PC-9 (cell line): ENCODE results near the gene NFKBIL1. TPM values are rescaled to one million over a fixed set of nuclear protein-coding genes. Genes with fewer than 3 reads are reported as not detected.
A peak's percentile ranks its signal among the peaks of the same experiment; 100 is the strongest.

Experiments used
- BruUV-seq: library from RNA; stranded (reverse); fragments of 400-500 nt; replicated peaks from 2 replicates; lab custom pipeline; 2021; lab: Mats Ljungman, UMichigan
- CTCF ChIA-PET: fragments of 300-600 bp; sonication (Branson Sonifier 250); formaldehyde crosslinking; loops from one replicate; lab custom pipeline; 2022; ENCODE audit warnings: antibody characterized with exemption; lab: Charles Lee
- POLR2A ChIA-PET: fragments of 300-600 bp; sonication (Branson Sonifier 250); formaldehyde crosslinking; loops from one replicate; lab custom pipeline; 2022; ENCODE audit warnings: antibody characterized with exemption; ENCODE audit not compliant: unreplicated experiment; lab: Charles Lee
- DNase-seq, 2 experiments: peaks; one replicate each; pipeline versions ENCODE4 v3.0.0 to v3.0.0-alpha.2; 2015 to 2022; ENCODE audit warnings: mixed read lengths in 1 of 2
- H2AFZ ChIP-seq: fragments of 200-600 bp; sonication (generic); 2 replicates; pipeline ENCODE4 v1.8.1; 2017; ENCODE audit warnings: antibody characterized with exemption
- H3F3A ChIP-seq: fragments of 200-600 bp; sonication (generic); 2 replicates; pipeline ENCODE4 v1.8.1; 2017; ENCODE audit warnings: antibody characterized with exemption, mild to moderate bottlenecking, low read depth; ENCODE audit not compliant: insufficient read depth
- H3K27ac ChIP-seq: fragments of 200-600 bp; sonication (generic); 2 replicates; pipeline ENCODE4 v1.6.1; 2016; ENCODE audit warnings: mixed run types
- H3K27me3 ChIP-seq: fragments of 200-600 bp; sonication (generic); 2 replicates; pipeline ENCODE4 v1.6.1; 2016; ENCODE audit warnings: low read depth, mixed run types; ENCODE audit not compliant: insufficient read depth
- H3K36me3 ChIP-seq: fragments of 200-600 bp; sonication (generic); 2 replicates; pipeline ENCODE4 v1.6.1; 2016; ENCODE audit warnings: low read depth, mixed run types
- H3K4me1 ChIP-seq: fragments of 200-600 bp; sonication (generic); replicated peaks from 2 replicates; pipeline ENCODE4 v1.6.1; 2016; ENCODE audit warnings: mixed run types; ENCODE audit not compliant: insufficient read depth
- H3K4me2 ChIP-seq: fragments of 200-600 bp; sonication (generic); 2 replicates; pipeline ENCODE4 v1.6.1; 2017; ENCODE audit warnings: mixed run types
- H3K4me3 ChIP-seq: fragments of 200-600 bp; sonication (generic); 2 replicates; pipeline ENCODE4 v1.6.1; 2016; ENCODE audit warnings: mixed run types
- H3K79me2 ChIP-seq: fragments of 200-600 bp; sonication (generic); 2 replicates; pipeline ENCODE4 v1.6.1; 2017; ENCODE audit warnings: low read depth, mixed run types
- H3K9me2 ChIP-seq: fragments of 200-600 bp; sonication (generic); 2 replicates; pipeline ENCODE4 v1.8.1; 2017; ENCODE audit warnings: mild to moderate bottlenecking; ENCODE audit not compliant: insufficient read depth
- H3K9me3 ChIP-seq: fragments of 200-600 bp; sonication (generic); 2 replicates; pipeline ENCODE4 v1.8.1; 2016; ENCODE audit warnings: low read depth; ENCODE audit not compliant: insufficient read depth
- H4K20me1 ChIP-seq: fragments of 200-600 bp; sonication (generic); 2 replicates; pipeline ENCODE4 v1.8.1; 2017; ENCODE audit not compliant: insufficient read depth
- EZH2 ChIP-seq: fragments of 200-600 bp; sonication (generic); IDR thresholded peaks from 2 replicates; pipeline ENCODE4 v1.8.0; 2017; ENCODE audit warnings: antibody characterized with exemption, low read depth
- intact Hi-C: fragments of 100-400 bp; cut with micrococcal nuclease; formaldehyde crosslinking; loops from one replicate; pipeline ENCODE4 v1.10.0; 2022; ENCODE audit not compliant: unreplicated experiment
- total RNA-seq: library from RNA; stranded (reverse); gene quantifications from 2 replicates; pipeline ENCODE4 v1.2.3, GENCODE V29; 2021
- TF ChIP-seq, protein P1 (sequence below): fragments of 200-600 bp; sonication (generic); conservative IDR thresholded peaks from 2 replicates; pipeline ENCODE4 v1.6.1; 2017; ENCODE audit warnings: mixed run types, antibody characterized with exemption, mild to moderate bottlenecking, moderate library complexity

NFKBIL1 gene
- total RNA-seq, 1 experiment from 2014 or later: 26.1 TPM

DNA sequence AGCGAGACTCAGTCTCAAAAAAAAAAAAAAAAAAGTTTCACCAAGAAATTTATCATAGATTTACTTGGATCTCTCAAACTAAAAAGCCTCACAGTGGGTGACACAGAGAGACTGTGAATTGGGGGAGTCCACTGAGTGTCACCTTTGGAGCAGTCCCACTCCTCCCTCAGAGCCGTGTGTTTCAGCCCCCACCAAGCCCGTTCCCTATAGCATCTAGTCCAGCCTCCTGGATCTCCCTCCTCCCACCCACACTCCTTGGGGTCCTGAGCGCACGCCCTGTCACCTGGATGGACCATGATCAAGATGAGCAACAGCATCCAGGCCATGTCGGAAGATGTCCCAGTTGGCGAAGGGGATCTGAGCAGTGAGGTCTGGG is 45.0 kb downstream of the NFKBIL1 start:
- ChIA-PET CTCF (interaction anchor here (0.6 kb wide), 1 partner anchor 328 kb away, joined by 5 read pairs; no protein-coding TSS in a partner anchor), POLR2A (no interaction called here)
- H3K4me1 ChIP-seq: no peaks in the 10 kb centered on the region
- no peaks in the 10 kb centered on the region for H4K20me1 ChIP-seq
- H3K27ac ChIP-seq: no peak overlapping the region
- no peak overlapping the region for H3K4me2 ChIP-seq
- no peaks in the 10 kb centered on the region for H3K36me3 ChIP-seq
- no peak for DNase-seq
- TF ChIP-seq, protein P1, sequence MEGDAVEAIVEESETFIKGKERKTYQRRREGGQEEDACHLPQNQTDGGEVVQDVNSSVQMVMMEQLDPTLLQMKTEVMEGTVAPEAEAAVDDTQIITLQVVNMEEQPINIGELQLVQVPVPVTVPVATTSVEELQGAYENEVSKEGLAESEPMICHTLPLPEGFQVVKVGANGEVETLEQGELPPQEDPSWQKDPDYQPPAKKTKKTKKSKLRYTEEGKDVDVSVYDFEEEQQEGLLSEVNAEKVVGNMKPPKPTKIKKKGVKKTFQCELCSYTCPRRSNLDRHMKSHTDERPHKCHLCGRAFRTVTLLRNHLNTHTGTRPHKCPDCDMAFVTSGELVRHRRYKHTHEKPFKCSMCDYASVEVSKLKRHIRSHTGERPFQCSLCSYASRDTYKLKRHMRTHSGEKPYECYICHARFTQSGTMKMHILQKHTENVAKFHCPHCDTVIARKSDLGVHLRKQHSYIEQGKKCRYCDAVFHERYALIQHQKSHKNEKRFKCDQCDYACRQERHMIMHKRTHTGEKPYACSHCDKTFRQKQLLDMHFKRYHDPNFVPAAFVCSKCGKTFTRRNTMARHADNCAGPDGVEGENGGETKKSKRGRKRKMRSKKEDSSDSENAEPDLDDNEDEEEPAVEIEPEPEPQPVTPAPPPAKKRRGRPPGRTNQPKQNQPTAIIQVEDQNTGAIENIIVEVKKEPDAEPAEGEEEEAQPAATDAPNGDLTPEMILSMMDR: no peak
- no peak for TF ChIP-seq EZH2
- H3F3A ChIP-seq: no peaks in the 10 kb centered on the region
- no peak overlapping the region for H2AFZ ChIP-seq
- intact Hi-C loops: no loop called here
- H3K27me3 ChIP-seq: no peaks in the 10 kb centered on the region
- BruUV-seq: no TSS peak
- no peaks in the 10 kb centered on the region for H3K9me3 ChIP-seq
- H3K9me2 ChIP-seq: no peaks in the 10 kb centered on the region
- no peaks in the 10 kb centered on the region for H3K79me2 ChIP-seq
- H3K4me3 ChIP-seq: no peak overlapping the region

DNA sequence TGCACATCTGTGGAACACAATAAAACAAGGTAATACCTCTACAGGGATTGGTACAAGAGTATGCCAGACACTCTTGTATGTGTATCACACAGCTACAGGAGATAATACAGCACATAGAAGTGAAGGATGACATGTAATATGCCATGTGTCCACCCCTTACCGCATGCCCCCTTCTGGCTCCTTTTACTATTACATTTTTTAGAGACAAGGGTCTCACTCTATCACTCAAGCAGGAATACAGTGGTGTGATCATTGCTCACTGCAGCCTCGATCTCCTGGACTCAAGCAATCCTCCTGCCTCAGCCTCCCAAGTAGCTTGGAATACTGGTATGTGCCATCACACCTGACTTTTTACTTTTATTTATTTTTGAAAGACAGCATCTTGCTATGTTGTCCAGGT is 49.6 kb downstream of the NFKBIL1 start:
- Histone ChIP-seq H3K4me3 (no peak overlapping the region), H3K36me3 (no peaks in the 10 kb centered on the region), H3K27ac (no peak overlapping the region), H3K4me1 (no peaks in the 10 kb centered on the region), H3K9me2 (no peaks in the 10 kb centered on the region), H3K79me2 (no peaks in the 10 kb centered on the region), H3K4me2 (no peak overlapping the region), H4K20me1 (no peaks in the 10 kb centered on the region), H3F3A (no peaks in the 10 kb centered on the region), H3K9me3 (no peaks in the 10 kb centered on the region), H2AFZ (no peak overlapping the region), H3K27me3 (no peaks in the 10 kb centered on the region)
- intact Hi-C loops: no loop called here
- no peak for DNase-seq
- TF ChIP-seq, protein P1: peak; percentile 53
- no peak for TF ChIP-seq EZH2
- CTCF ChIA-PET: interaction anchor here (0.9 to 4.0 kb wide), 4 partner anchors 13 to 48 kb away, joined by 3 to 30 read pairs (median 3); no protein-coding TSS in a partner anchor
- POLR2A ChIA-PET: interaction anchor here (0.5 kb wide), 1 partner anchor 49 kb away, joined by 6 read pairs; no protein-coding TSS in a partner anchor
- no TSS peak for BruUV-seq

DNA sequence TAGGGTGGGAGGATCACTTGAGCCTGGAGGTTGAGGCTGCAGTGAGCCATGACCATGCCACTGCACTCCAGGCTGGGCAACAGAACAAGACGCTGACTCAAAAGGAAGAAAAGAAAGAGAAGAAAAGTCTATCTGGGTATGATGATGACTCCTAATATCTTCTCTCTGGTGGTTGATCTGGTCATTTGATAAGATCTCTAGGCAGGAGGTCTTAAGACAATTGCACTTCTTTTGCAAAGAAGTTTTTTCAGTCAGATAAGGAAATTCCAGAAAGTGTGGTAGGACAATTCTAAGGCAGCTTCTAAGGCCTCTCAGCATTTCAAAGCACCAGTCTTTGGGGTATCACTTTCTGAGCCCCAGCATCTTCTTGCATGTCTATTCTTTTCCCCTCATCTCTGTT is 59.9 kb downstream of the NFKBIL1 start:
- CTCF ChIA-PET: interaction anchor here (0.7 kb wide), 1 partner anchor 28 kb away, joined by 6 read pairs; no protein-coding TSS in a partner anchor
- no peaks in the 10 kb centered on the region for H3K36me3 ChIP-seq
- H3K27me3 ChIP-seq: no peaks in the 10 kb centered on the region
- H2AFZ ChIP-seq: no peak overlapping the region
- no peaks in the 10 kb centered on the region for H3K79me2 ChIP-seq
- H4K20me1 ChIP-seq: no peaks in the 10 kb centered on the region
- no peaks in the 10 kb centered on the region for H3K9me3 ChIP-seq
- H3K9me2 ChIP-seq: no peaks in the 10 kb centered on the region
- intact Hi-C loops: no loop called here
- DNase-seq: no peak
- no peak overlapping the region for H3K4me2 ChIP-seq
- no peaks in the 10 kb centered on the region for H3K4me1 ChIP-seq
- POLR2A ChIA-PET: no interaction called here
- TF ChIP-seq, protein P1: no peak
- TF ChIP-seq EZH2: no peak
- H3K27ac ChIP-seq: no peak overlapping the region
- no peaks in the 10 kb centered on the region for H3F3A ChIP-seq
- H3K4me3 ChIP-seq: no peak overlapping the region
- BruUV-seq: no TSS peak

Other genes with a start within 250 kb of the NFKBIL1 start
- gene HLA-B, start 190.4 kb upstream of the NFKBIL1 start, total RNA-seq: 137 and 204 TPM in 2 replicates
- gene MICA, start 144.0 kb upstream of the NFKBIL1 start, total RNA-seq: 11.8 and 13.5 TPM in 2 replicates
- 26.7 and 37.8 TPM in 2 replicates for gene MICB, start 49.5 kb upstream of the NFKBIL1 start, total RNA-seq
- gene MCCD1, start 18.6 kb upstream of the NFKBIL1 start, total RNA-seq: not detected in 2 replicates
- gene DDX39B, start 5.6 kb upstream of the NFKBIL1 start, total RNA-seq: 383 and 436 TPM in 2 replicates
- gene ATP6V1G2, start 1.0 kb upstream of the NFKBIL1 start, total RNA-seq: 0.55 and 1.8 TPM in 2 replicates
- not detected in 2 replicates for gene LTA, start 24.7 kb downstream of the NFKBIL1 start, total RNA-seq
- not detected in 2 replicates for gene TNF, start 28.0 kb downstream of the NFKBIL1 start, total RNA-seq
- 0.63 TPM in 1 of 2 replicates, not detected in the other for gene LTB, start 34.8 kb downstream of the NFKBIL1 start, total RNA-seq
- 1.6 TPM in 2 replicates for gene LST1, start 38.7 kb downstream of the NFKBIL1 start, total RNA-seq
- not detected in 2 replicates for gene NCR3, start 45.4 kb downstream of the NFKBIL1 start, total RNA-seq
- not detected in 2 replicates for gene AIF1, start 67.6 kb downstream of the NFKBIL1 start, total RNA-seq
- gene PRRC2A, start 73.1 kb downstream of the NFKBIL1 start, total RNA-seq: 182 and 192 TPM in 2 replicates
- 336 and 358 TPM in 2 replicates for gene BAG6, start 105.1 kb downstream of the NFKBIL1 start, total RNA-seq
- 2.7 and 2.9 TPM in 2 replicates for gene APOM, start 108.3 kb downstream of the NFKBIL1 start, total RNA-seq
- gene C6orf47, start 113.2 kb downstream of the NFKBIL1 start, total RNA-seq: 17.2 and 17.8 TPM in 2 replicates
- 11.5 and 13.0 TPM in 2 replicates for gene GPANK1, start 117.4 kb downstream of the NFKBIL1 start, total RNA-seq
- gene CSNK2B, start 118.5 kb downstream of the NFKBIL1 start, total RNA-seq: 152 and 173 TPM in 2 replicates
- 20.9 and 24.0 TPM in 2 replicates for gene LY6G5B, start 122.4 kb downstream of the NFKBIL1 start, total RNA-seq
- 2.6 and 3.7 TPM in 2 replicates for gene LY6G5C, start 133.5 kb downstream of the NFKBIL1 start, total RNA-seq
- gene ABHD16A, start 155.7 kb downstream of the NFKBIL1 start, total RNA-seq: 31.3 and 35.2 TPM in 2 replicates
- gene LY6G6F, start 159.3 kb downstream of the NFKBIL1 start, total RNA-seq: not detected in 2 replicates
- not detected in 2 replicates for gene LY6G6D, start 167.7 kb downstream of the NFKBIL1 start, total RNA-seq
- gene LY6G6C, start 174.1 kb downstream of the NFKBIL1 start, total RNA-seq: 1.2 and 2.1 TPM in 2 replicates
- 0.43 and 0.59 TPM in 2 replicates for gene MPIG6B, start 175.8 kb downstream of the NFKBIL1 start, total RNA-seq
- gene DDAH2, start 181.7 kb downstream of the NFKBIL1 start, total RNA-seq: 58.3 and 99.6 TPM in 2 replicates
- gene CLIC1, start 188.9 kb downstream of the NFKBIL1 start, total RNA-seq: 546 and 599 TPM in 2 replicates
- gene MSH5, start 192.4 kb downstream of the NFKBIL1 start, total RNA-seq: 50.0 and 68.8 TPM in 2 replicates
- 11.1 and 16.9 TPM in 2 replicates for gene SAPCD1, start 215.0 kb downstream of the NFKBIL1 start, total RNA-seq
- gene VWA7, start 229.7 kb downstream of the NFKBIL1 start, total RNA-seq: 6.0 and 9.6 TPM in 2 replicates
- 99.6 and 124 TPM in 2 replicates for gene VARS1, start 248.1 kb downstream of the NFKBIL1 start, total RNA-seq